HG03342 (cell line): ENCODE data around the gene HOMER2.
A peak's percentile ranks its signal among the peaks of the same experiment; 100 is the strongest.

Experiments
- ATAC-seq: cut with Tn5 transposase; IDR thresholded peaks from one replicate; pipeline ENCODE4 v1.9.1; 2021; ENCODE audit warnings: mild to moderate bottlenecking, moderate library complexity; ENCODE audit not compliant: unreplicated experiment

HOMER2 gene

DNA sequence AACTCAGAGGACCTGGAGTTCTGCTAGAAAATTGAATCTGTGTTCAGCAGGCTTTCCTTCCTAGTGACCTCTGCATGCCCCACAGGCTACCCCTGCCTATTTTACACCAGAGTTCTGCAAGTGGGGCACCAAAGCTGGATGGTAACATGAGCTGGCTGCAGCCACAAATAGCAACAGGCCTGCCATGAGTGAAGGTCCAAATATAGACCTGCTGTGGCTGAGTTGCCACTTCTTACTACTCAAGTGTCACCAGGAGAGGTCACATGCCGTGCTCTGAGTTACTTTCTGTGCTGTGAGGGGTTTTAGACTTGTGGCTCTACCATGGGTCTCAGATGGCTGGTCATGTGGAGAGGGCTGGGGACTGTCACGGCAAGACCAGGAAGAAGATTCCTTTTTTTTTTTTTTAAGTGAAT, 146.5 kb downstream of the HOMER2 start, which contains the start of gene FSD2:
FSD2 (minus strand) TSS at position 76 of the 413 bp plus-strand sequence. CDS start 18,679 bp downstream, outside the sequence.
- ATAC-seq, result peak; percentile 54

DNA sequence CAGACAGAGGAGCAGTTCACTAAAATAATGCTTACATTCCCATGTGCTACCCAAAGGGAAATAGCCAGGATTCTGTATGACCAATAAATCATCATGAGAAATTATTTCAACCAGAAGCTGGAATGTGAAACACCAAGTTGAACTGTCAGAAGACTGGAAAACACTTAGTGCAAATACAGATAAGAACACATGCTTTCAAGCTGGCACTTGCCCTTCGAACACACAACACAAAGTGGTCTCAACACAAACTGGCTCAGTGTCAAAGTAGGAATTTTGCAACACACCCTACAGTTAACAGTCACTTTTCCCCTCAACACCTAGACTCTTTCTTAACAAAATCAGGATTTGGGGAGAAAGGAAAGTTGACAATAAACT, 148.0 kb downstream of the HOMER2 start:
- no peak for ATAC-seq

DNA sequence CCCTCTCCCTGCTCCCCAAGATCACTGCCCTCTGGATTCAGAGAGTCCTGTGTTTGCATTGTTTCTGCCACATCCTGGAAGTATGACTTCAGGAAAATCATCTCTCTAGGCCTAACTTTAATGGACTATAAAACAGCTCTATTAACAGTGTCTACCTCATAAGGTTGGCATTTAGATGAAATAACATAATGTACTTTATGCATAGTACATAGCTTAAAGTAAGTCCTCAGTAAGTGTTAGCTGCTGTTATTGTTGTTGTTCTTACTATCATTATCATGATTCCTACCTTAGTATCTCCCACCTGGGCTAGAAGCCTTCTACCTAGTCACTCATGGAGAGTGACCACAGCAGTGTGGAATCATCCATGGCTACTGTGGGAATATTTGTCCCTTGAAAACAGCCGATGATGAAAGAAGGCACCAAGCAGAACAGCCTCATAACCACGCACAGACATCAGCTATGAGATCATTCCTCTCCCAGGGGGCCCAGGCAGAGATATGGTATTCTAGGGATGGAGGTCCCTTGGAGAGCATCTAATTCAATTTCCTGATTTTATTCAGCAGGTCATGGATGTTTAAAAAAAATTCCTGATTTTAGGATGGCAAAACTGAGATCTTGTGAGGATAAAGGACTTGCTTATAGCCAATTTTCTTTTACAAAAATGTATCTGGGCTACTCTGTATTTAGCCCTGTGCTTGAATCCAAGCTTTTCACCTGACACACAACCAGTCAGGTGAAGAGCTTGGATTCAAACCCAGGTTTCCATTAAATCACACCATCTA, 148.5 kb downstream of the HOMER2 start:
- no peak for ATAC-seq

DNA sequence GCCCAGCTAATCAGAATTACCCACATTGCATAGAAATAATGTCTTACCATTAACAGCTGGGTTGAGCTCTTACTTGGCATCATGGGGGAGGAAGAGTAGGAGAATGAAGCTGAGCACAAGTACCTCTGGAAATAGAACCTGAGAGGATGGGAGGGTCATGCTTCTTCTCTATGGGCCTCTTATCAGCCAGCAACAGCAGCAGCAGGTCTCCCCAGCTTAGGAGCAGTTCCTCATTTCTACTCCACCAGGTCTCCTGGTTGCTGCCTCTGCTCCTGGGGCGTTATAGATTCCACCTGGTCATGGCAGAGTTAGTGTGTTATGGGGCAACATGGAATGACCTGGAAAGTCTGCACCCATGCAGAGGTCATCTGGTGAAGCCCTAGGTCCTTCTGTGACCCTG, 150.0 kb downstream of the HOMER2 start:
- no peak for ATAC-seq

DNA sequence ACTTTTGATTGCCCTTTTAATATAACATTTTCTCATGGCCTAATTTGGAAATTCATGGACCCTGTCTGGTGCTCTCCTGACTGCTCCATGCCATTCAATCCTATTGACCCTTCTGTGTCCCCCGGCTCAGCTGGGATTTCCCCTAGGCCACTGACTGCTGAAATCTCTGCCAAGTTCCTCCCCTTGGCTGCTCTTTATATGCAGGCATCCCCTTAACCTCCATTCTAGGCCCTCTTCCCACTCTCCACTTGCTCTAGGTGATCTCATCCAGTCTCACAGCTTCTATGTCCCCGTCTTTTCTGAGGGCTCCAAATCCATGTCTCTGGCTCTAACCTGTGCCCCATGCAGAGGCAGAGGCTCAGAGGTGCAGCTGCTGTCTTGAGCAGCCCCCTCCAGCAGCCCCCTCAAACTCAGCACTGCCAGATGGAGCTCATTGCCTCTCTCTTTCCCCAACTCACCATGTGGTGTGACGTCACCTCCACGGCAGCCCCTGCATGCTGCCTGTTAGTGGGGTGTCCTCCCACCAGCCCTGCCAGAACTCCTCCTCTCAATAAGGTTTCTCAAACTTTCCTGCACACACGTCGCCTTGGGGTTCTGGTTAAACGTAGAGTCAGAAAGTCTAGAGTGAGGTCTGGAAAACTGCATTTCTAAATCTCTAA, 153.2 kb downstream of the HOMER2 start:
- ATAC-seq, result no peak
